Immature natural killer cell (primary cell): ENCODE measurements around the gene TFAP2A. TPM values are rescaled to one million over a fixed set of nuclear protein-coding genes. Genes with fewer than 3 reads are reported as not detected.

Experiments used
- DNase-seq, 3 donors: peaks; one replicate each; pipeline ENCODE4 v3.0.0; 2022; ENCODE audit warnings: mixed read lengths in 1 of 3
- H3K27ac Mint-ChIP-seq, 6 donors: one replicate each; pipeline ENCODE4 v1.8.0; 2020; ENCODE audit warnings: mixed read lengths in 6 of 6, mild to moderate bottlenecking in 5 of 6, inconsistent platforms in 4 of 6, moderate library complexity in 3 of 6
- H3K27me3 Mint-ChIP-seq, 3 donors: one replicate each; pipeline ENCODE4 v1.8.0; 2020 to 2021; ENCODE audit warnings: low read depth in 3 of 3, mild to moderate bottlenecking in 3 of 3, mixed read lengths in 3 of 3, moderate library complexity in 3 of 3, inconsistent platforms in 1 of 3
- H3K36me3 Mint-ChIP-seq, 3 donors: one replicate each; pipeline ENCODE4 v1.8.0; 2020; ENCODE audit warnings: mixed read lengths in 3 of 3, inconsistent platforms in 2 of 3, mild to moderate bottlenecking in 2 of 3
- H3K4me1 Mint-ChIP-seq, 2 donors: one replicate each; pipeline ENCODE4 v1.8.0; 2020; ENCODE audit warnings: inconsistent platforms in 2 of 2, mild to moderate bottlenecking in 2 of 2, mixed read lengths in 2 of 2, moderate library complexity in 1 of 2
- H3K4me3 Mint-ChIP-seq, 5 donors: one replicate each; pipeline ENCODE4 v1.8.0; 2020; ENCODE audit warnings: mild to moderate bottlenecking in 5 of 5, mixed read lengths in 5 of 5, inconsistent platforms in 3 of 5, moderate library complexity in 3 of 5
- H3K9me3 Mint-ChIP-seq, 6 donors: one replicate each; pipeline ENCODE4 v1.8.0; 2020; ENCODE audit warnings: mild to moderate bottlenecking in 6 of 6, mixed read lengths in 6 of 6, inconsistent platforms in 4 of 6, moderate library complexity in 3 of 6
- polyA plus RNA-seq, 3 donors: library from polyadenylated mRNA; unstranded; fragments of 300-500 nt; fragmentation: Illumina TruSeq; gene quantifications; one replicate each; pipeline ENCODE4 v1.2.3, GENCODE V29; 2021

The TFAP2A gene
- polyA plus RNA-seq, 3 donors from 2014 or later = not detected

- Mint-ChIP-seq H3K27me3 (peaks cover 25 to 50% (median 36%) of the 10 kb centered on the region in 3 donors), H3K9me3 (peaks cover 17 to 77% (median 43%) of the 10 kb centered on the region in 6 donors), H3K36me3 (peaks cover 0 to 8% (median 7%) of the 10 kb centered on the region in 3 donors), H3K27ac (peak overlapping the region in 1 of 6 donors; percentile 3), H3K4me3 (peak overlapping the region; percentile 26 to 70 (median 55)), H3K4me1 (peaks cover 17 to 18% of the 10 kb centered on the region in 2 donors)
- DNase-seq = no peak
Observed at GRCh38 chr6:10405513-10405900, 9.4 kb downstream of the TFAP2A start.

GRCh38 chr6:10404799-10405512 is 9.9 kb downstream of the TFAP2A start:
- no peak for DNase-seq
- peaks cover 12 to 77% (median 38%) of the 10 kb centered on the region in 6 donors for H3K9me3 Mint-ChIP-seq
- peak overlapping the region in 1 of 6 donors; percentile 64 for H3K27ac Mint-ChIP-seq
- H3K27me3 Mint-ChIP-seq = peaks cover 21 to 45% (median 30%) of the 10 kb centered on the region in 3 donors
- peak overlapping the region; percentile 26 to 70 (median 55) for H3K4me3 Mint-ChIP-seq
- peaks cover 12 to 16% of the 10 kb centered on the region in 2 donors for H3K4me1 Mint-ChIP-seq
- H3K36me3 Mint-ChIP-seq = peaks cover 0 to 8% (median 7%) of the 10 kb centered on the region in 3 donors

- Mint-ChIP-seq H3K4me1 (peaks cover 12 to 16% of the 10 kb centered on the region in 2 donors), H3K36me3 (peaks cover 0 to 8% (median 7%) of the 10 kb centered on the region in 3 donors), H3K27me3 (peaks cover 14 to 38% (median 26%) of the 10 kb centered on the region in 3 donors), H3K9me3 (peaks cover 9 to 77% (median 36%) of the 10 kb centered on the region in 6 donors), H3K27ac (peak overlapping the region in 5 of 6 donors; percentile 64 to 81 (median 79)), H3K4me3 (peak overlapping the region; percentile 78 to 85 (median 81))
- DNase-seq = peak; percentile 75 to 82 (median 79)
Observed at GRCh38 chr6:10404107-10404798, 10.6 kb downstream of the TFAP2A start.

GRCh38 chr6:10403385-10404106 is 11.3 kb downstream of the TFAP2A start:
- peak overlapping the region; percentile 78 to 85 (median 80) for H3K4me3 Mint-ChIP-seq
- peak overlapping the region in 4 of 6 donors; percentile 54 to 75 (median 68) for H3K27ac Mint-ChIP-seq
- H3K36me3 Mint-ChIP-seq = peaks cover 5 to 8% (median 7%) of the 10 kb centered on the region in 3 donors
- DNase-seq = no peak
- peaks cover 8 to 82% (median 37%) of the 10 kb centered on the region in 6 donors for H3K9me3 Mint-ChIP-seq
- H3K27me3 Mint-ChIP-seq = peaks cover 13 to 41% (median 23%) of the 10 kb centered on the region in 3 donors
- H3K4me1 Mint-ChIP-seq = peaks cover 12 to 16% of the 10 kb centered on the region in 2 donors

GRCh38 chr6:10402648-10403311 is 12.1 kb downstream of the TFAP2A start:
- Mint-ChIP-seq H3K36me3 (peaks cover 5 to 8% (median 7%) of the 10 kb centered on the region in 3 donors), H3K27ac (peak overlapping the region in 1 of 6 donors; percentile 64), H3K9me3 (peaks cover 7 to 76% (median 35%) of the 10 kb centered on the region in 6 donors), H3K27me3 (peaks cover 9 to 43% (median 21%) of the 10 kb centered on the region in 3 donors), H3K4me1 (peaks cover 12 to 16% of the 10 kb centered on the region in 2 donors), H3K4me3 (peak overlapping the region; percentile 78 to 85 (median 80))
- no peak for DNase-seq

GRCh38 chr6:10401632-10402223 is 13.1 kb downstream of the TFAP2A start:
- peaks cover 12 to 16% of the 10 kb centered on the region in 2 donors for H3K4me1 Mint-ChIP-seq
- peak overlapping the region in 2 of 5 donors; percentile 18 to 51 for H3K4me3 Mint-ChIP-seq
- H3K27me3 Mint-ChIP-seq = peaks cover 7 to 44% (median 20%) of the 10 kb centered on the region in 3 donors
- H3K9me3 Mint-ChIP-seq = peaks cover 6 to 73% (median 32%) of the 10 kb centered on the region in 6 donors
- H3K36me3 Mint-ChIP-seq = peaks cover 4 to 7% (median 5%) of the 10 kb centered on the region in 3 donors
- H3K27ac Mint-ChIP-seq = no peak overlapping the region
- no peak for DNase-seq

- peaks cover 9 to 44% (median 21%) of the 10 kb centered on the region in 3 donors for H3K27me3 Mint-ChIP-seq
- H3K36me3 Mint-ChIP-seq = peaks cover 4 to 7% (median 5%) of the 10 kb centered on the region in 3 donors
- DNase-seq = no peak
- H3K4me1 Mint-ChIP-seq = peaks cover 12 to 16% of the 10 kb centered on the region in 2 donors
- H3K9me3 Mint-ChIP-seq = peaks cover 6 to 74% (median 28%) of the 10 kb centered on the region in 6 donors
- no peak overlapping the region for H3K4me3 Mint-ChIP-seq
- H3K27ac Mint-ChIP-seq = no peak overlapping the region
Observed at GRCh38 chr6:10401004-10401536, 13.8 kb downstream of the TFAP2A start.

- Mint-ChIP-seq H3K4me1 (peaks cover 12 to 14% of the 10 kb centered on the region in 2 donors), H3K27ac (no peak overlapping the region), H3K27me3 (peaks cover 10 to 42% (median 29%) of the 10 kb centered on the region in 3 donors), H3K9me3 (peaks cover 6 to 74% (median 27%) of the 10 kb centered on the region in 6 donors), H3K36me3 (peaks cover 4 to 7% (median 5%) of the 10 kb centered on the region in 3 donors), H3K4me3 (no peak overlapping the region)
- DNase-seq = no peak
Observed at GRCh38 chr6:10400330-10400729, 14.5 kb downstream of the TFAP2A start.

- H3K36me3 Mint-ChIP-seq = peaks cover 4 to 7% (median 5%) of the 10 kb centered on the region in 3 donors
- H3K27ac Mint-ChIP-seq = no peak overlapping the region
- peaks cover 4 to 79% (median 24%) of the 10 kb centered on the region in 6 donors for H3K9me3 Mint-ChIP-seq
- no peak for DNase-seq
- H3K27me3 Mint-ChIP-seq = peaks cover 9 to 38% (median 31%) of the 10 kb centered on the region in 3 donors
- H3K4me3 Mint-ChIP-seq = no peak overlapping the region
- peaks cover 11 to 12% of the 10 kb centered on the region in 2 donors for H3K4me1 Mint-ChIP-seq
Observed at GRCh38 chr6:10399451-10399850, 15.4 kb downstream of the TFAP2A start.

GRCh38 chr6:10398446-10399218 is 16.2 kb downstream of the TFAP2A start:
- peak overlapping the region in 1 of 5 donors; percentile 31 for H3K4me3 Mint-ChIP-seq
- H3K27me3 Mint-ChIP-seq = peaks cover 10 to 41% (median 33%) of the 10 kb centered on the region in 3 donors
- no peak for DNase-seq
- H3K9me3 Mint-ChIP-seq = peaks cover 3 to 85% (median 23%) of the 10 kb centered on the region in 6 donors
- H3K27ac Mint-ChIP-seq = no peak overlapping the region
- H3K36me3 Mint-ChIP-seq = peaks cover 4 to 7% (median 5%) of the 10 kb centered on the region in 3 donors
- peaks cover 6 to 9% of the 10 kb centered on the region in 2 donors for H3K4me1 Mint-ChIP-seq

- H3K36me3 Mint-ChIP-seq = peaks cover 4 to 7% (median 5%) of the 10 kb centered on the region in 3 donors
- no peak overlapping the region for H3K27ac Mint-ChIP-seq
- H3K9me3 Mint-ChIP-seq = peaks cover 3 to 84% (median 26%) of the 10 kb centered on the region in 6 donors
- H3K4me1 Mint-ChIP-seq = peaks cover 0 to 1% of the 10 kb centered on the region in 2 donors
- no peak overlapping the region for H3K4me3 Mint-ChIP-seq
- no peak for DNase-seq
- peaks cover 11 to 45% (median 37%) of the 10 kb centered on the region in 3 donors for H3K27me3 Mint-ChIP-seq
Observed at GRCh38 chr6:10397756-10398445, 17.0 kb downstream of the TFAP2A start.
